HG03159 (cell line): Measurements from ENCODE around the gene IFNAR2.

Experiments
- ATAC-seq: cut with Tn5 transposase; IDR thresholded peaks from one replicate; pipeline ENCODE4 v1.9.1; 2021; ENCODE audit warnings: mild to moderate bottlenecking, moderate library complexity; ENCODE audit not compliant: unreplicated experiment

IFNAR2 gene

GRCh38 chr21:33266050-33266788, 36.5 kb downstream of the IFNAR2 start, which contains the start of gene IL10RB:
Gene IL10RB (plus strand): TSS chr21:33266367. CDS start chr21:33266466, 99 bp downstream.
- peak; percentile 41 for ATAC-seq

DNA sequence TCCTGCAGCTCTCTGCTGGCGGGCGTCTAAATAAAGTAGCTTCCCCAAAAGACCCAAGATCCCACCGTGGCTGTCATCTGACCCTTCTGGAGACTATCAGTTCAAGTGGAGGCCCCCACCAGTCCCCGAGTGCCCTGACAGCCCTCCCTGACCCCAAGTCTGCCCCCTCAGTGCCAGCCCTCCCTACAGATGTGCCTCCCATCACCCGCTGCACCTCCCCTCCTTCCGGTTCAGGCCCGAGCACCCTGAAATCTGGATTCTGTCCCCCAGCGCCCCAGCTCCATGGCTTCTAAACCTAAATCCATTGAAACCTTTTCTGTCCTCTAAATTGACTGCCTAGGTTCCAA, 37.0 kb downstream of the IFNAR2 start:
- no peak for ATAC-seq

GRCh38 chr21:33267250-33267649, 37.5 kb downstream of the IFNAR2 start:
- ATAC-seq: no peak

DNA sequence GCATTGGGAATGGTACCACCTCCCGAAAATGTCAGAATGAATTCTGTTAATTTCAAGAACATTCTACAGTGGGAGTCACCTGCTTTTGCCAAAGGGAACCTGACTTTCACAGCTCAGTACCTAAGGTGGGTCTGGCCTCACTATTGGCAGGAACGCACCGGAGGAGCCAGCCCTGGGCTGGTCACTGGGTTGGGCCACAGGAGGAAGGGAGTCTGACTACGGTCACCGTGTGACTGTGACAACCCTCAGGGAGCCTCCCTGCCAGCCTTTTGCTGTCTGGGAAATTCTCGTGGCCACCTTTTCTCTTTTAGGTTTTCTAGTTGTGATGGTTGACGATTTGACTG, 38.6 kb downstream of the IFNAR2 start:
- peak; percentile 10 for ATAC-seq

GRCh38 chr21:33268737-33269441, 39.2 kb downstream of the IFNAR2 start:
- peak; percentile 48 for ATAC-seq

GRCh38 chr21:33270986-33271385, 41.2 kb downstream of the IFNAR2 start:
- no peak for ATAC-seq

DNA sequence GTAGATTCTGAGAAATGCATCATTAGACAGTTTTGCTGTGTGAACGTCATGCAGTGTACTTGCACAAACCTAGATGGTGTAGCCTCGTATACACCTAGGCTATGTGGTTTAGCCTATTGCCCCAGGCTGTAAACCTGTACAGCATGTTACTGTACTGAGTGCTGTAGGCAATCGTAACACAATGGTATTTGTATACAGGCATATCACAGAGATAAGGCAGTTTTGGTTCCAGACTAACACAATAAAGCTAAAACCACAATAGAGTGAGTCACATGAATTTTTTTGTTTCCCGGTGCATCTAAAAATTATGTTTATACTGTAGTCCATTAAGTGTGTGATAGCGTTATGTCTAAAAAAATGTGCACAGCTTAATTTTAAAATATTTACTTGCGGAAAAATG, 43.3 kb downstream of the IFNAR2 start:
- ATAC-seq: no peak

DNA sequence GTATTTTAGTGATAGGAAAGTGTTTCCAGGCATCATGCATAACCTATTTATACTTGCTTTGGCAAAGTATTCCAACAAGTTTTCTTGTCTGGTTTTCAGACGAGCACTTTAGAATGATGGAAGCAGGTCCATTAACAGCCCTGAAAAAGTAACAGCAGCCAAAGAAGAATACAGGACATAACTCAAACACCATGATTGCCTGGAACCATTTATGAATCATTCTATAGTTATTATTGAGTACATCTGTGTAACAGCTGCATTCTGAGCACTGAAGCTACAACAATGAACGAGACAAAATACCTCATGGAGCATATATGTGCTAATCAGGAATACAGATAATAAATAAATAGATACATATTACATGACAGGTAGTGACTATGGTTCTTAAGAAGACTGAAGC, 49.0 kb downstream of the IFNAR2 start:
- no peak for ATAC-seq

DNA sequence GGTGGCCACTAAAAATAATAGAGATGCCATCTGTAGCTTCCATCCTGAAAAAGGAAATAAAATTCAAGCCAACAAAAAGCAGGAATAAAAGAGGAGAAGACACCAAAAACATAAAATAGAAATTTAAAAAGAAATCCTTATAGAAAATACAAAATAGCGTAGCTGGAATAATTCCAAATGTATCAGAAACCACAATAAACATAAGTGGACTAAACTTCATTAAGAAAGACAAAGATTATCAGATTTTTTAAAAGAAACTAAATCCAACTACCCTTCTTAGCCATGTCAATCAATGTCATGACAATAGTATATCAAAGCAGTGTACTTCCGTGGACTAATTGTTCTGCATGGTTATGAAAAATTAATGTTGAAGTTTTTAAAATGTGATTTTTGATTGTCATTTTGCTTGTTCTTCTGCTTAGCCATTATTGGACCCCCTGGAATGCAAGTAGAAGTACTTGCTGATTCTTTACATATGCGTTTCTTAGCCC, 49.6 kb downstream of the IFNAR2 start:
- ATAC-seq: no peak
